ENCODE measurements around the gene AUTS2.

AUTS2 gene

GRCh38 chr7:70479153-70480021 is 881.1 kb downstream of the AUTS2 start:
- TF ChIP-seq CTCF (IDR thresholded peaks at IDR 0.05), result no peak
- Histone ChIP-seq H3K27ac (no peak overlapping the region), H3K9me3 (no peaks in the 10 kb centered on the region), H3K4me1 (ENCODE audit: control insufficient read depth in 1 of 2, insufficient read depth in 1 of 2, low read depth in 1 of 2, low read length in 1 of 2) (no peaks in the 10 kb centered on the region), H3K36me3 (no peaks in the 10 kb centered on the region), H3K4me3 (ENCODE audit: low read depth in 1 of 2, low read length in 1 of 2) (no peak overlapping the region), H3K27me3 (no peaks in the 10 kb centered on the region)

GRCh38 chr7:70480927-70481569 is 882.8 kb downstream of the AUTS2 start:
- no peak overlapping the region for H3K4me3 ChIP-seq (ENCODE audit: low read depth in 1 of 2, low read length in 1 of 2)
- no peaks in the 10 kb centered on the region for H3K4me1 ChIP-seq (ENCODE audit: control insufficient read depth in 1 of 2, insufficient read depth in 1 of 2, low read depth in 1 of 2, low read length in 1 of 2)
- H3K27me3 ChIP-seq, result no peaks in the 10 kb centered on the region
- no peak overlapping the region for H3K27ac ChIP-seq
- peaks cover 3% of the 10 kb centered on the region for H3K9me3 ChIP-seq
- H3K36me3 ChIP-seq, result no peaks in the 10 kb centered on the region
- no peak for TF ChIP-seq CTCF (IDR thresholded peaks at IDR 0.05)

GRCh38 chr7:70481570-70482123 is 883.4 kb downstream of the AUTS2 start:
- no peaks in the 10 kb centered on the region for H3K36me3 ChIP-seq
- no peaks in the 10 kb centered on the region for H3K27me3 ChIP-seq
- peaks cover 3% of the 10 kb centered on the region for H3K9me3 ChIP-seq
- no peaks in the 10 kb centered on the region for H3K4me1 ChIP-seq (ENCODE audit: control insufficient read depth in 1 of 2, insufficient read depth in 1 of 2, low read depth in 1 of 2, low read length in 1 of 2)
- TF ChIP-seq CTCF (IDR thresholded peaks at IDR 0.05), result no peak
- H3K4me3 ChIP-seq (ENCODE audit: low read depth in 1 of 2, low read length in 1 of 2), result no peak overlapping the region
- no peak overlapping the region for H3K27ac ChIP-seq

GRCh38 chr7:70484255-70484654 is 886.0 kb downstream of the AUTS2 start:
- TF ChIP-seq CTCF (IDR thresholded peaks at IDR 0.05), result no peak
- peaks cover 3% of the 10 kb centered on the region for H3K9me3 ChIP-seq
- H3K4me3 ChIP-seq (ENCODE audit: low read depth in 1 of 2, low read length in 1 of 2), result no peak overlapping the region
- no peaks in the 10 kb centered on the region for H3K36me3 ChIP-seq
- H3K4me1 ChIP-seq (ENCODE audit: control insufficient read depth in 1 of 2, insufficient read depth in 1 of 2, low read depth in 1 of 2, low read length in 1 of 2), result no peaks in the 10 kb centered on the region
- no peaks in the 10 kb centered on the region for H3K27me3 ChIP-seq
- H3K27ac ChIP-seq, result no peak overlapping the region

GRCh38 chr7:70486977-70487376 is 888.7 kb downstream of the AUTS2 start:
- Histone ChIP-seq H3K9me3 (peaks cover 3% of the 10 kb centered on the region), H3K4me1 (ENCODE audit: control insufficient read depth in 1 of 2, insufficient read depth in 1 of 2, low read depth in 1 of 2, low read length in 1 of 2) (no peaks in the 10 kb centered on the region), H3K4me3 (ENCODE audit: low read depth in 1 of 2, low read length in 1 of 2) (no peak overlapping the region), H3K27ac (no peak overlapping the region), H3K27me3 (no peaks in the 10 kb centered on the region), H3K36me3 (no peaks in the 10 kb centered on the region)
- TF ChIP-seq CTCF (IDR thresholded peaks at IDR 0.05), result no peak

Measured in neutrophil (primary cell).